GM21737 (cell line): ENCODE data around the gene TSPAN13.
"Not testable (repeated sequence)": the region's sequence is repeated elsewhere in the genome, so short reads cannot be mapped to it uniquely, and the experiment has no call there.

ENCODE experiments used
- ATAC-seq: cut with Tn5 transposase; IDR thresholded peaks from one replicate; pipeline ENCODE4 v1.9.1; 2021; ENCODE audit warnings: mild to moderate bottlenecking, moderate library complexity; ENCODE audit not compliant: unreplicated experiment

The TSPAN13 gene

GRCh38 chr7:16740623-16740953, 13.0 kb upstream of the TSPAN13 start:
- no peak for ATAC-seq

- ATAC-seq = no peak
Measured at GRCh38 chr7:16740996-16741395, 12.6 kb upstream of the TSPAN13 start.

DNA sequence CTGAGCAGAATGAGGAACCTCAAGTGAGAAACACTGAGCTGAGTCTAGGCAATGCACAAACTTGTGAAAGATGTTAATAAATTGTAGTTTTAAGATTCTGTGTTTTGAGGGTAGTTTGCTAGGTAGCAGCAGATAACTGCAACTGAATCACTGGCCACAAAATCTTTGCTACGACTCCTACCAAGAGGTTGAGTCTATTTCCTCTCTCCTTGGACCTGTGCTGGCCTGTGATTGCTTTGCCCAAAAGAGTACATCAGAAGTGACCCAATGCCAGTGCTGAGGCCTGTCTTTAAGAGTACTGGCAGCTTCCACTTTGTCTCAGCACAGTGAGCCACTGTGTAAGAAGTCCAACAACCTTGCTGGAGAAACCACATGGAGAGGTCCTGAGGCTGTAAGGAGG, 11.9 kb upstream of the TSPAN13 start:
- no peak for ATAC-seq

DNA sequence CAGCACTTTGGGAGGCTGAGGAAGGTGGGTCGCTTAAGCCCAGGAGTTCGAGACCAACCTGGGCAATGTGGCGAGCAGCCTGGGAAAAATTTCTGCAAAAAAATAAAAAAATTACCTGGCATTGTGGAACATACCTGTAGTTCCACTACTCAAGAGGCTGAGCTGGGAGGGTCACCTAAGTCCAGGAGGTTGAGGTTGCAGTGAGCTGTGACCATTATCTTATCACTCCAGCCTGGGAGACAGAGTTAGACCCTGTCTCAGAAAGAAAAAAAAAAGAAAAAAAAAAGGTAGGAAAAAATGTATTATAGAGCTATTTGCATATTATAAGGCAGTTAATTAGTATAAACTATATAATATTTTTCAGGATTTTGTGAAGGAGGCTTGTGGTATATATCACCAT, 11.0 kb upstream of the TSPAN13 start:
- ATAC-seq = no peak

GRCh38 chr7:16743236-16743635, 10.3 kb upstream of the TSPAN13 start:
- no peak for ATAC-seq

GRCh38 chr7:16744518-16745250, 8.9 kb upstream of the TSPAN13 start:
- no peak for ATAC-seq

GRCh38 chr7:16745645-16746044, 7.9 kb upstream of the TSPAN13 start:
- ATAC-seq = no peak

DNA sequence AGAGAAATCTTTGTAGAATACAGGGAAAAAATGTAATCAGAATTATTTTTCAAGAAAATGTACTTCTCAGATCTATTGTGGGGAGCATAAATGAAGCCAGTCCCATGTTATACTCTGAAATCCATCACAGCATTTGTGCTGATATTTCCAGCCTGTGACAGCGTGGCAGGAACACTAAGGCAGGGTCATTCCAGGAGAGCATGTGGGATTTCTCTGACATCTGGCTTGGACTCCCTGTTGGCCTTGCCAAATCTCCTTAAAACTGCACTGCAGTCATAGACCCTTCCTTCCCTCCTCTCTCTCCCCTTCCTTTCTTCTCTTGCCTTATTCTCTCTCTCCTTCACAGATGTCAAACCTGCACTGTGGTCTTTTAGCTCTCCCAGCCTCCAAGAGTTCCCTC, 6.5 kb upstream of the TSPAN13 start:
- no peak for ATAC-seq

- no peak for ATAC-seq
Measured at GRCh38 chr7:16753932-16754855, 639 bp downstream of the TSPAN13 start.

DNA sequence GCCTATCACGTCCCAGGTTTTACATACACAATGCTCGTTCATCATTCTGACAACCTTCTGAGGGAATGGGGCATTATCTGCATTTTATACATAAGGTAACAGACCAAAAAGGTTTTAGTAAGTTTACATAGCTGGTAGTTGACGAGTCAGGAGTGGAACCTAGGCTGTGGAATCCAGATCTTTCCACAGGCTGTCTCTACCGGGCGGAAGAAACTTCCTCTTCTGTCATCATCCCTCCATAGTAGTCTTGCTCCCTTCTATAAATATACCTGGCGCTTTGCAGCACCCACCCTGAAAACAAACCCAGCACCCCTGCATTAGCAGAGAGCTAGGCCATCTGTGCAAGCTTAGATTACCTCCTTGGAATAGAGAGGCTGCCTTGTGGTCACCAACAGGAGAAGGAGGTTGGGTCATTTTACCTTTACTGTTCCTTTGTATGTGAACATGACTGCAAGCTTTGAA, 1.3 kb downstream of the TSPAN13 start:
- no peak for ATAC-seq

DNA sequence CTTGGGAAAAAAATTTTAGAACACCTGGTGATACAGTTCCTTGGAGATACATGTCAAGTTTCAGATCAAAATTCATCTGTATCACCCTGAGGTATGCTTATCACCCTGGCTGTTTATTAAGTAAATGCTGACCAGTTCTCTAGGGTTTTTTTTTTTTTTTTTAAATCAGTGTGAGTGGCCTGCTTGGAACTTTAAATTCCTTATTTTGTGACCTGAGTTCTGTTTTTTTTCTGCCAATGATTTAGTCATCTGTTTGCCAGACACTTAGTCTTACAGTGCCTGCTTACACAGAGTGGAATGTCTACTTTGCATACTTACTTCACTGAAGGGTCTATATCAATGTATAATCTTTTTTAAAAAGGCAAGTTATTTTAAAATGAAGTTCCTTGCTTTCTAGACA, 1.8 kb downstream of the TSPAN13 start:
- no peak for ATAC-seq

- ATAC-seq = no peak
Measured at GRCh38 chr7:16758036-16758435, 4.5 kb downstream of the TSPAN13 start.

- ATAC-seq = no peak
Measured at GRCh38 chr7:16758631-16759611, 5.4 kb downstream of the TSPAN13 start.

GRCh38 chr7:16759840-16760239, 6.3 kb downstream of the TSPAN13 start:
- ATAC-seq = no peak

GRCh38 chr7:16762177-16762576, 8.6 kb downstream of the TSPAN13 start:
- no peak for ATAC-seq

DNA sequence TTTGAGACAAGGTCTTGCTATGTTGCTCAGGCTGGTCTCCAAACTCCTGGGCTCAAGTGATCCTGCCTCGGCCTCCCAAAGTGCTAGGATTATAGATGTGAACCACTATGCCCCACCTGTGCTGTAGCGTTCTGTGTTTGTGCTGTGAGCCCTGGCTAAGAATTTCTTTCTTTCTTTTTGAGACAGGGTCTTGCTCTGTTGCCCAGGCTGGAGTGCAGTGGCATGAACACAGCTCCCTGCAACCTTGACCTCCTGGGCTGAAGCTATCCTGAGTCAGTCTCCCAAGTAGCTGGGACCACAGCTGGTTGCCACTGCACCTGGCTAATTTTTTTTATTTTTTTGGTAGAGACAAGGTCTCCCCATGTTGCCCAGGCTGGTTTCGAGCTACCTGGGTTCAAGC, 11.4 kb downstream of the TSPAN13 start:
- no peak for ATAC-seq

DNA sequence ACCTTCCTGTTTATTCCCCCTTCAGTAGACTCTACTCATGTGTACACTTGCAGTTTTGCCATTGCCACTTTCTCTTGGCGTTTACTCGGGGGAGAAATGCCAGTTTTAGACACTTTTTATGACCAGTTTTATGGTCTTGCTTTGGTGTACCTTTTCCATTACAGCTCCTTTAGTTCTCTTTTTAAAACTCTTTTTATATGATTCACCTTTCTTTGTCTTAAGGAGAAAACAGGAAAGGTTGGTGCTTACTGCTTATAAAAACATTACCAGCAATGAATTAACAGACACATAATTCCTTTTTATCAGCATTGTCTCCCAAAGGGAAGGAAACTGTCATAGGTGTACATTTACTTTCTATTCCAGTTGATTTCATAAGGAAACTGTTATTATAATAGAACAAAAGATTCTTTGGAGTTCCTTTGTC, 11.9 kb downstream of the TSPAN13 start:
- ATAC-seq = no peak

- ATAC-seq = not testable (repeated sequence)
Measured at GRCh38 chr7:16769994-16770393, 16.4 kb downstream of the TSPAN13 start.

GRCh38 chr7:16770657-16771329, 17.2 kb downstream of the TSPAN13 start:
- ATAC-seq = no peak

GRCh38 chr7:16773326-16773725, 19.8 kb downstream of the TSPAN13 start:
- ATAC-seq = no peak
